K562 (cell line): ENCODE measurements around the gene SERTAD2. TPM values are rescaled to one million over a fixed set of nuclear protein-coding genes. Genes with fewer than 3 reads are reported as not detected.

Experiments used
- AFF4 ChIP-seq: sonication (generic); formaldehyde crosslinking; IDR thresholded peaks from 2 replicates; pipeline ENCODE4 v1.8.0; 2023; ENCODE audit warnings: mild to moderate bottlenecking, missing genetic modification reagents
- BMI1 ChIP-seq: fragments of 150-350 bp; IDR thresholded peaks from 2 replicates; pipeline ENCODE4 v1.6.1; 2014; ENCODE audit warnings: low read length
- ETV5 ChIP-seq: sonication (generic); formaldehyde crosslinking; IDR thresholded peaks from 2 replicates; pipeline ENCODE4 v1.4.0; 2020; ENCODE audit warnings: low read depth, mild to moderate bottlenecking, missing genetic modification reagents
- IRF1 ChIP-seq: sonication (generic); formaldehyde crosslinking; IDR thresholded peaks from 2 replicates; pipeline ENCODE4 v1.8.0; 2022; ENCODE audit warnings: missing genetic modification reagents, mild to moderate bottlenecking, borderline replicate concordance
- KDM4B ChIP-seq, 2 experiments: fragments of 450-650 bp in 1 of 2; sonication (generic) in 1 of 2; IDR thresholded peaks; 2 replicates each; pipeline ENCODE4 v1.6.1; 2016 to 2017; ENCODE audit warnings: borderline replicate concordance in 2 of 2, antibody characterized with exemption in 1 of 2, low read depth in 1 of 2, mild to moderate bottlenecking in 1 of 2
- NFE2 ChIP-seq: IDR thresholded peaks from 2 replicates; pipeline ENCODE4 v1.6.1; 2014; ENCODE audit warnings: antibody characterized with exemption, low read depth
- NFIC ChIP-seq: fragments of 450-650 bp; IDR thresholded peaks from 2 replicates; pipeline ENCODE4 v1.6.1; 2017; ENCODE audit warnings: mild to moderate bottlenecking, inconsistent platforms
- NR2C1 ChIP-seq, 2 experiments: fragments of 450-650 bp; IDR thresholded peaks; 2 replicates each; pipeline ENCODE4 v1.6.1; 2017; ENCODE audit warnings: mild to moderate bottlenecking in 2 of 2, antibody characterized with exemption in 1 of 2, inconsistent platforms in 1 of 2, missing compliant biosample characterization in 1 of 2, missing genetic modification characterization in 1 of 2
- SOX6 ChIP-seq: fragments of 450-650 bp; IDR thresholded peaks from 2 replicates; pipeline ENCODE4 v1.6.1; 2014; ENCODE audit warnings: mild to moderate bottlenecking
- SRSF9 ChIP-seq: fragments of 200-400 bp; formaldehyde crosslinking; IDR thresholded peaks from 2 replicates; pipeline ENCODE4 v1.6.1; 2017; ENCODE audit warnings: low read depth, low read length, borderline replicate concordance
- TCF15 ChIP-seq: fragments of 250-450 bp; sonication (Bioruptor Pico); IDR thresholded peaks from 2 replicates; pipeline ENCODE4 v1.8.0; 2022; ENCODE audit warnings: moderate library complexity, mild to moderate bottlenecking, inconsistent platforms
- ZC3H11A ChIP-seq: IDR thresholded peaks from 2 replicates; pipeline ENCODE4 v1.6.1; 2012; ENCODE audit warnings: low read depth, low read length, improper control_type of control experiment
- ZFP1 ChIP-seq: fragments of 450-650 bp; formaldehyde crosslinking; IDR thresholded peaks from 2 replicates; pipeline ENCODE4 v1.4.0; 2020; ENCODE audit warnings: mild to moderate bottlenecking, mixed read lengths
- ZFP36 ChIP-seq: fragments of 150-350 bp; IDR thresholded peaks from 2 replicates; pipeline ENCODE4 v1.6.1; 2018; ENCODE audit warnings: low read length, low read depth; ENCODE audit not compliant: partially characterized antibody
- ZKSCAN1 ChIP-seq: fragments of 150-350 bp; IDR thresholded peaks from 2 replicates; pipeline ENCODE4 v1.6.1; 2016; ENCODE audit warnings: low read depth, low read length
- polyA plus RNA-seq, 8 experiments: library from polyadenylated mRNA; depleted of rRNA in 4 of 8; stranded (reverse) in 5 of 8; unstranded in 3 of 8; fragments of >200 nt; fragmentation: Nextera tagmentation in 2 of 8; fragmentation: Illumina TruSeq in 1 of 8; extraction: Ambion mirVana in 2 of 8; extraction: Trizol in 1 of 8; gene quantifications; 2 replicates each; pipeline versions ENCODE4 v1.2.1 to v1.2.3, GENCODE V29; 2011 to 2014; ENCODE audit warnings: inconsistent platforms in 1 of 8, missing spikeins in 1 of 8
- total RNA-seq, 7 experiments: library from RNA; depleted of rRNA in 6 of 7; stranded (reverse); fragments of >200 nt in 6 of 7; fragmentation: Illumina TruSeq in 2 of 7; extraction: Trizol in 2 of 7; gene quantifications; 2 replicates each; pipeline versions ENCODE4 v1.2.1 to v1.2.3, GENCODE V29; 2011 to 2021; ENCODE audit warnings: low replicate concordance in 1 of 7
- TF ChIP-seq, protein P1 (sequence below): sonication (generic); formaldehyde crosslinking; IDR thresholded peaks from 2 replicates; pipeline ENCODE4 v1.8.1; 2023; ENCODE audit warnings: missing genetic modification reagents, mild to moderate bottlenecking, borderline replicate concordance
- TF ChIP-seq, protein P2 (sequence below): fragments of 450-650 bp; IDR thresholded peaks from 2 replicates; pipeline ENCODE4 v1.6.1; 2016; ENCODE audit warnings: low read depth, mild to moderate bottlenecking, moderate library complexity

The SERTAD2 gene
- total and polyA plus RNA-seq, 9 of the 15 experiments (the other 6 are each of a cell fraction or from before 2014, with no cell fraction given), result 3.0 to 12.5 (median 6.1) TPM

GRCh38 chr2:64599469-64599868 is 54.2 kb downstream of the SERTAD2 start (continued):
- TF ChIP-seq, protein P1, sequence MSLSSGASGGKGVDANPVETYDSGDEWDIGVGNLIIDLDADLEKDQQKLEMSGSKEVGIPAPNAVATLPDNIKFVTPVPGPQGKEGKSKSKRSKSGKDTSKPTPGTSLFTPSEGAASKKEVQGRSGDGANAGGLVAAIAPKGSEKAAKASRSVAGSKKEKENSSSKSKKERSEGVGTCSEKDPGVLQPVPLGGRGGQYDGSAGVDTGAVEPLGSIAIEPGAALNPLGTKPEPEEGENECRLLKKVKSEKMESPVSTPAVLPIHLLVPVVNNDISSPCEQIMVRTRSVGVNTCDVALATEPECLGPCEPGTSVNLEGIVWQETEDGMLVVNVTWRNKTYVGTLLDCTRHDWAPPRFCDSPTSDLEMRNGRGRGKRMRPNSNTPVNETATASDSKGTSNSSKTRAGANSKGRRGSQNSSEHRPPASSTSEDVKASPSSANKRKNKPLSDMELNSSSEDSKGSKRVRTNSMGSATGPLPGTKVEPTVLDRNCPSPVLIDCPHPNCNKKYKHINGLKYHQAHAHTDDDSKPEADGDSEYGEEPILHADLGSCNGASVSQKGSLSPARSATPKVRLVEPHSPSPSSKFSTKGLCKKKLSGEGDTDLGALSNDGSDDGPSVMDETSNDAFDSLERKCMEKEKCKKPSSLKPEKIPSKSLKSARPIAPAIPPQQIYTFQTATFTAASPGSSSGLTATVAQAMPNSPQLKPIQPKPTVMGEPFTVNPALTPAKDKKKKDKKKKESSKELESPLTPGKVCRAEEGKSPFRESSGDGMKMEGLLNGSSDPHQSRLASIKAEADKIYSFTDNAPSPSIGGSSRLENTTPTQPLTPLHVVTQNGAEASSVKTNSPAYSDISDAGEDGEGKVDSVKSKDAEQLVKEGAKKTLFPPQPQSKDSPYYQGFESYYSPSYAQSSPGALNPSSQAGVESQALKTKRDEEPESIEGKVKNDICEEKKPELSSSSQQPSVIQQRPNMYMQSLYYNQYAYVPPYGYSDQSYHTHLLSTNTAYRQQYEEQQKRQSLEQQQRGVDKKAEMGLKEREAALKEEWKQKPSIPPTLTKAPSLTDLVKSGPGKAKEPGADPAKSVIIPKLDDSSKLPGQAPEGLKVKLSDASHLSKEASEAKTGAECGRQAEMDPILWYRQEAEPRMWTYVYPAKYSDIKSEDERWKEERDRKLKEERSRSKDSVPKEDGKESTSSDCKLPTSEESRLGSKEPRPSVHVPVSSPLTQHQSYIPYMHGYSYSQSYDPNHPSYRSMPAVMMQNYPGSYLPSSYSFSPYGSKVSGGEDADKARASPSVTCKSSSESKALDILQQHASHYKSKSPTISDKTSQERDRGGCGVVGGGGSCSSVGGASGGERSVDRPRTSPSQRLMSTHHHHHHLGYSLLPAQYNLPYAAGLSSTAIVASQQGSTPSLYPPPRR (CRISPR knock-in tag), result no peak
- no peak for TF ChIP-seq ZC3H11A
- TF ChIP-seq, protein P2, sequence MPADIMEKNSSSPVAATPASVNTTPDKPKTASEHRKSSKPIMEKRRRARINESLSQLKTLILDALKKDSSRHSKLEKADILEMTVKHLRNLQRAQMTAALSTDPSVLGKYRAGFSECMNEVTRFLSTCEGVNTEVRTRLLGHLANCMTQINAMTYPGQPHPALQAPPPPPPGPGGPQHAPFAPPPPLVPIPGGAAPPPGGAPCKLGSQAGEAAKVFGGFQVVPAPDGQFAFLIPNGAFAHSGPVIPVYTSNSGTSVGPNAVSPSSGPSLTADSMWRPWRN, result no peak
- TF ChIP-seq TCF15 (CRISPR knock-in tag), result no peak
- no peak for TF ChIP-seq ZFP1
- no peak for TF ChIP-seq KDM4B (IDR thresholded peaks at IDR 0.05; ENCODE audit: borderline replicate concordance in 2 of 2, low read depth in 1 of 2)
- TF ChIP-seq NFIC, result peak; percentile 46
- no peak for TF ChIP-seq IRF1 (CRISPR knock-in tag)
- 0 out of 2 replicates have a peak, but pooled peaks have one; percentile 27 for TF ChIP-seq ETV5
- no peak for TF ChIP-seq ZKSCAN1
- TF ChIP-seq SOX6, result no peak
- TF ChIP-seq NR2C1 (IDR thresholded peaks at IDR 0.05), result peak; percentile 69
- peak; percentile 75 for TF ChIP-seq NR2C1 (tag; IDR thresholded peaks at IDR 0.05)
- no peak for TF ChIP-seq BMI1
- TF ChIP-seq AFF4, result no peak
- TF ChIP-seq NFE2, result no peak
- no peak for TF ChIP-seq ZFP36
- no peak for TF ChIP-seq SRSF9
